ENCODE results near the gene ARHGAP8. TPM values are rescaled to one million over a fixed set of nuclear protein-coding genes. Genes with fewer than 3 reads are reported as not detected.

ARHGAP8 gene
- total RNA-seq, 2 donors from 2014 or later = 0.24 TPM; not detected in 1

GRCh38 chr22:44885806-44886360 is 133.5 kb downstream of the ARHGAP8 start:
- Histone ChIP-seq H3K27ac (no peak overlapping the region), H3K4me3 (no peak overlapping the region), H3K4me1 (no peaks in the 10 kb centered on the region), H3K36me3 (no peaks in the 10 kb centered on the region), H3K9me3 (no peaks in the 10 kb centered on the region), H3K27me3 (no peaks in the 10 kb centered on the region)
- DNase-seq (ENCODE audit: low spot score) = no peak
- no peak for TF ChIP-seq CTCF (IDR thresholded peaks at IDR 0.05)

GRCh38 chr22:44887941-44888366 is 135.6 kb downstream of the ARHGAP8 start:
- Histone ChIP-seq H3K27me3 (no peaks in the 10 kb centered on the region), H3K9me3 (no peaks in the 10 kb centered on the region), H3K36me3 (no peaks in the 10 kb centered on the region), H3K27ac (no peak overlapping the region), H3K4me1 (no peaks in the 10 kb centered on the region), H3K4me3 (no peak overlapping the region)
- TF ChIP-seq CTCF (IDR thresholded peaks at IDR 0.05) = no peak
- DNase-seq (ENCODE audit: low spot score) = no peak

- no peak overlapping the region for H3K4me3 ChIP-seq
- no peaks in the 10 kb centered on the region for H3K4me1 ChIP-seq
- H3K27ac ChIP-seq = no peak overlapping the region
- H3K27me3 ChIP-seq = no peaks in the 10 kb centered on the region
- DNase-seq (ENCODE audit: low spot score) = no peak
- no peaks in the 10 kb centered on the region for H3K9me3 ChIP-seq
- no peak for TF ChIP-seq CTCF (IDR thresholded peaks at IDR 0.05)
- H3K36me3 ChIP-seq = no peaks in the 10 kb centered on the region
Measured at GRCh38 chr22:44888491-44889254, 136.3 kb downstream of the ARHGAP8 start.

- DNase-seq (ENCODE audit: low spot score) = no peak
- no peaks in the 10 kb centered on the region for H3K4me1 ChIP-seq
- peak in 1 of 2 donors; percentile 22 for TF ChIP-seq CTCF (IDR thresholded peaks at IDR 0.05)
- no peak overlapping the region for H3K27ac ChIP-seq
- H3K36me3 ChIP-seq = no peaks in the 10 kb centered on the region
- H3K27me3 ChIP-seq = no peaks in the 10 kb centered on the region
- no peak overlapping the region for H3K4me3 ChIP-seq
- H3K9me3 ChIP-seq = no peaks in the 10 kb centered on the region
Measured at GRCh38 chr22:44889255-44889878, 137.0 kb downstream of the ARHGAP8 start.

GRCh38 chr22:44890416-44891292 is 138.3 kb downstream of the ARHGAP8 start:
- Histone ChIP-seq H3K27me3 (no peaks in the 10 kb centered on the region), H3K4me3 (no peak overlapping the region), H3K4me1 (no peaks in the 10 kb centered on the region), H3K9me3 (no peaks in the 10 kb centered on the region), H3K27ac (no peak overlapping the region), H3K36me3 (no peaks in the 10 kb centered on the region)
- DNase-seq (ENCODE audit: low spot score) = no peak
- TF ChIP-seq CTCF (IDR thresholded peaks at IDR 0.05) = no peak

All from right atrium auricular region (tissue), 2 donors.